PC-3 (cell line): ENCODE data around the gene SMC1B.

ENCODE experiments used
- EZH2phosphoT487 ChIP-seq: fragments of 300-600 bp; sonication (generic); IDR thresholded peaks from 2 replicates; pipeline ENCODE4 v1.6.1; 2018; ENCODE audit warnings: mild to moderate bottlenecking, antibody characterized with exemption, low read length, borderline replicate concordance
- TF ChIP-seq, protein P1 (sequence below): fragments of 300-600 bp; sonication (generic); conservative IDR thresholded peaks from 2 replicates; pipeline ENCODE4 v1.5.1; 2017; ENCODE audit warnings: antibody characterized with exemption, low read depth, mild to moderate bottlenecking, low read length

DNA sequence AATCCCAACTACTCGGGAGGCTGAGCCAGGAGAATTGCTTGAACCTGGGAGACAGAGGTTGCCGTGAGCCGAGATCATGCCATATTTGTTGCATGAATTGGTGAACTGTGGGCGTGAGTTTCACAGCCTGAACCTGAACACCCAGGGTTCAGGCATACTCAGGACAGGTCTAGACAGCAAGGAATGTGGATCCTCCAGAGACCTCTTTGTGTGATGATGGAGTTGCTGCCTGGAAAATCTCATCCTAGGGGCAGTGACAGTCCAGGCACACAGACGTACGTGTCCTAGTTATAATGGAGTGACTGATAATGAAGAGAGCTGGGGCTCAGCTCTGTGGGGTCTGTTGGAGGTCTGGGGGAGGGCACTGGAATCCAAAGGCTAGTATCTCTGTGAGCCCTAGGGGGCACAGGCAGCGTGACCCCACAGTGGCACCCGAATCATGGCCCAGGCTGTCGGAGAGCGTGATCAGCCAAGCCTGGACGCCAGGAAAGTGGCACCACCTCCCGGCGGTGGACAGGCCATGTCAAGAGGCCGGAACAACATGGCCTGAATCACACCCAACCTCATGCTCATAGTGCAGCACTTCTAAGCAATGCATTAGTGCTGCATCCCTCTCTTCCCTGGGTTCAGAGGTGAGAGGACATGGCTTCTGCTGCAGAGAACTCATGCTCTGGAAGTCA is 31.8 kb upstream of the SMC1B start:
- TF ChIP-seq, protein P1, sequence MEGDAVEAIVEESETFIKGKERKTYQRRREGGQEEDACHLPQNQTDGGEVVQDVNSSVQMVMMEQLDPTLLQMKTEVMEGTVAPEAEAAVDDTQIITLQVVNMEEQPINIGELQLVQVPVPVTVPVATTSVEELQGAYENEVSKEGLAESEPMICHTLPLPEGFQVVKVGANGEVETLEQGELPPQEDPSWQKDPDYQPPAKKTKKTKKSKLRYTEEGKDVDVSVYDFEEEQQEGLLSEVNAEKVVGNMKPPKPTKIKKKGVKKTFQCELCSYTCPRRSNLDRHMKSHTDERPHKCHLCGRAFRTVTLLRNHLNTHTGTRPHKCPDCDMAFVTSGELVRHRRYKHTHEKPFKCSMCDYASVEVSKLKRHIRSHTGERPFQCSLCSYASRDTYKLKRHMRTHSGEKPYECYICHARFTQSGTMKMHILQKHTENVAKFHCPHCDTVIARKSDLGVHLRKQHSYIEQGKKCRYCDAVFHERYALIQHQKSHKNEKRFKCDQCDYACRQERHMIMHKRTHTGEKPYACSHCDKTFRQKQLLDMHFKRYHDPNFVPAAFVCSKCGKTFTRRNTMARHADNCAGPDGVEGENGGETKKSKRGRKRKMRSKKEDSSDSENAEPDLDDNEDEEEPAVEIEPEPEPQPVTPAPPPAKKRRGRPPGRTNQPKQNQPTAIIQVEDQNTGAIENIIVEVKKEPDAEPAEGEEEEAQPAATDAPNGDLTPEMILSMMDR = no peak
- no peak for TF ChIP-seq EZH2phosphoT487
